GM19193 (cell line): ENCODE data around the gene KRTAP4-3.
"Not testable (repeated sequence)": the region's sequence is repeated elsewhere in the genome, so short reads cannot be mapped to it uniquely, and the experiment has no call there.

Source experiments
- POLR2A ChIP-seq: IDR thresholded peaks from 4 replicates; pipeline ENCODE4 v1.6.1; 2011; ENCODE audit not compliant: insufficient read depth, insufficient read length; ENCODE audit errors: extremely low read depth

KRTAP4-3 gene

GRCh38 chr17:41168121-41168520 is at the start of gene KRTAP4-3:
KRTAP4-3 (minus strand) TSS chr17:41168221; CDS start chr17:41168172, 49 bp downstream.
- no peak for TF ChIP-seq POLR2A

GRCh38 chr17:41215681-41216080 is 47.7 kb upstream of the KRTAP4-3 start:
- no peak for TF ChIP-seq POLR2A

- no peak for TF ChIP-seq POLR2A
These were observed 44.6 kb upstream of the KRTAP4-3 start for GRCh38 chr17:41212524-41213169.

- no peak for TF ChIP-seq POLR2A
These were observed 43.9 kb upstream of the KRTAP4-3 start for GRCh38 chr17:41211845-41212466.

GRCh38 chr17:41199421-41200078 is 31.5 kb upstream of the KRTAP4-3 start:
- no peak for TF ChIP-seq POLR2A

- no peak for TF ChIP-seq POLR2A
These were observed 28.0 kb upstream of the KRTAP4-3 start for GRCh38 chr17:41196068-41196467.

GRCh38 chr17:41190328-41190727 is 22.3 kb upstream of the KRTAP4-3 start:
- no peak for TF ChIP-seq POLR2A

- not testable (repeated sequence) for TF ChIP-seq POLR2A
These were observed 21.9 kb upstream of the KRTAP4-3 start, which contains the start of gene KRTAP9-1 for GRCh38 chr17:41189837-41190318. KRTAP9-1 (plus strand) TSS chr17:41189887; CDS start chr17:41189887, 0 bp downstream.

GRCh38 chr17:41186872-41187271 is 18.9 kb upstream of the KRTAP4-3 start:
- TF ChIP-seq POLR2A = no peak

- TF ChIP-seq POLR2A = no peak
These were observed 17.0 kb upstream of the KRTAP4-3 start for GRCh38 chr17:41185001-41185400.

- no peak for TF ChIP-seq POLR2A
These were observed 16.5 kb upstream of the KRTAP4-3 start, which contains the start of gene KRTAP4-1 for GRCh38 chr17:41184480-41184961. KRTAP4-1 (minus strand) TSS chr17:41184911; CDS start chr17:41184854, 57 bp downstream.

GRCh38 chr17:41178843-41179616 is 11.0 kb upstream of the KRTAP4-3 start:
- no peak for TF ChIP-seq POLR2A

- TF ChIP-seq POLR2A = no peak
These were observed 10.3 kb upstream of the KRTAP4-3 start for GRCh38 chr17:41178341-41178740.

GRCh38 chr17:41177727-41178271 is 9.8 kb upstream of the KRTAP4-3 start, which contains the start of gene KRTAP4-2:
KRTAP4-2 (minus strand) TSS chr17:41178221; CDS start chr17:41178164, 57 bp downstream.
- no peak for TF ChIP-seq POLR2A
